ENCODE data around the gene TANGO6.
A peak's percentile ranks its signal among the peaks of the same experiment; 100 is the strongest.

TANGO6 gene

DNA sequence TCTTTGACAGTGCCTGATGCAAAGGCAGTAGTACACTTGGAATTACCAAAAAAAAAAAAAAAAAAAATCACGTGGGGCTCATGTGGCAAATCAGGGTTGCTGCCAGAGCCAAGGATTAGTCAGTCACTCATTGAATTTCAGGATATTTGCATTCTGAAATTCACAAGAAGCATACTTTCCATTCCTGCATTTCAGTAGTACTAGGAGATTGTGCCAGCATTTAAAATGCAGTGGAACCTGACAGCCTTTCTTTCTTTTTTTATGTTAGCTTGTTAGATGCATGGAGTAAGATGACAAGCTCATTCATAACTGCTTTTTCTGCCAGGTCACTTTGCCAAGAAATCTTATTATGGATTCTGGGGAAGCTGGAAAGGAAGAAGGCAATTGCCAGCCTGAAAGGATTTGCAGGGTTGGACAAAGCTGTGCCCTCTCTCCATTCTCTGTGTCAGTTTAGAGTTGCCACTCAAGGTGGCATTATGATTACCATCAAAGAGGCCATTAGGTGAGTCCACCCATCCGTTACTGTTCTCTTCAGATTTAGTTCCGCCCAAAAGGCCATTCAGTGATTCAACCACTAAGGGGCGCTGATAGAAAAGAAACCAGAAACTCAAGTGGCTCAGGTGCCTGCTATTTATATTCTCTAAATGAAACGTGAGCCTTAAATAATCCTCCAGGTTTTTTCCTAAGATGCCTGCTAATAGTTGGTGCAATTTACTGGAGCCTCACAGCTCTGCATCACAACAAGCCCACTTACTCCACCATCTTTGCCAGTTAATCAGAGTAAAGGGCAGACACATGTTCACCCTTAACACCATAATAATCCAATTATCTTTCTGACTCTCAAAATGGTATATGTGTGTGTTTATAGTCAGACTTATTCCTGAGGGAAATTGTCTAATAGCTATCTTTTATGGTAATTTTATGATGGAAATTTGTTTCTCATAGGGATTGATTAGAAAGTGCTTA lies 59.0 kb downstream of the TANGO6 start:
- TF ChIP-seq, protein P1, sequence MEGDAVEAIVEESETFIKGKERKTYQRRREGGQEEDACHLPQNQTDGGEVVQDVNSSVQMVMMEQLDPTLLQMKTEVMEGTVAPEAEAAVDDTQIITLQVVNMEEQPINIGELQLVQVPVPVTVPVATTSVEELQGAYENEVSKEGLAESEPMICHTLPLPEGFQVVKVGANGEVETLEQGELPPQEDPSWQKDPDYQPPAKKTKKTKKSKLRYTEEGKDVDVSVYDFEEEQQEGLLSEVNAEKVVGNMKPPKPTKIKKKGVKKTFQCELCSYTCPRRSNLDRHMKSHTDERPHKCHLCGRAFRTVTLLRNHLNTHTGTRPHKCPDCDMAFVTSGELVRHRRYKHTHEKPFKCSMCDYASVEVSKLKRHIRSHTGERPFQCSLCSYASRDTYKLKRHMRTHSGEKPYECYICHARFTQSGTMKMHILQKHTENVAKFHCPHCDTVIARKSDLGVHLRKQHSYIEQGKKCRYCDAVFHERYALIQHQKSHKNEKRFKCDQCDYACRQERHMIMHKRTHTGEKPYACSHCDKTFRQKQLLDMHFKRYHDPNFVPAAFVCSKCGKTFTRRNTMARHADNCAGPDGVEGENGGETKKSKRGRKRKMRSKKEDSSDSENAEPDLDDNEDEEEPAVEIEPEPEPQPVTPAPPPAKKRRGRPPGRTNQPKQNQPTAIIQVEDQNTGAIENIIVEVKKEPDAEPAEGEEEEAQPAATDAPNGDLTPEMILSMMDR (IDR thresholded peaks at IDR 0.05) = peak; percentile 80

DNA sequence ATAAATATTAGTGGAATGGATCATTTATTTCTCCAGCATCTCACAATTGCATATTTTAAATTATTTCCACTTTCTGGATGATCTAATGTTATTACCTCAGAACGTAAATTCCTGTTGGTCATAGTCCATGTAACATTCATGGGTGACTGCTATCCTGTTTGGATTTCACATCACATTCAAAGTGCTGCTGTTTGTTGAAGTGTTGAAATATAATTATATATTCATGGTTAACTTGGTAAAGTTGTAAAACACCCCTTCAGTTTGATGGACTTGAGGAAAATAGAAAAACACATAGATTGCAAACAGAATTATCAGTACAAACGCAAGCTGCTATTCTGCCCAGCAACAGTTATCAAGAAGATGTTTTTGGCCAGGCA lies 59.6 kb downstream of the TANGO6 start:
- TF ChIP-seq, protein P1 (IDR thresholded peaks at IDR 0.05) = no peak

DNA sequence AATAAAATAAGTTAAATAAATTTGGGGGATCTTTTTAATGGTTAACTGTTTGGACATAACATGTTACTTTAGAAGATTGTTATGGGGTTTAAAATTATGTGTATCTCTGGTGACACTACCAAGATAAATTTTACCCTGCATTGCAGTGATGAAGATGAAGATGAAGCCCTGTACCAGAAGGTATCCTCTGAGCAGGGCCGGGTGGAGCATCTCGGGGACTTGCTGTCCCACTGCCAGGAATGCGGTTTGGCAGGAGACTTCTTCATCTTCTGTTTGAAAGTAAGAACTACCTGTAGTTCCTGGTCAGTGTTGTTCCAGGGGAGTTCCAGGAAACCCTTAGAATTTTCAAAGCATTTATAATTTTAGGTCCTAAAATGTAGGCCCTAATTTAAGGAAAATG lies 64.0 kb downstream of the TANGO6 start:
- TF ChIP-seq, protein P1 (IDR thresholded peaks at IDR 0.05) = no peak

DNA sequence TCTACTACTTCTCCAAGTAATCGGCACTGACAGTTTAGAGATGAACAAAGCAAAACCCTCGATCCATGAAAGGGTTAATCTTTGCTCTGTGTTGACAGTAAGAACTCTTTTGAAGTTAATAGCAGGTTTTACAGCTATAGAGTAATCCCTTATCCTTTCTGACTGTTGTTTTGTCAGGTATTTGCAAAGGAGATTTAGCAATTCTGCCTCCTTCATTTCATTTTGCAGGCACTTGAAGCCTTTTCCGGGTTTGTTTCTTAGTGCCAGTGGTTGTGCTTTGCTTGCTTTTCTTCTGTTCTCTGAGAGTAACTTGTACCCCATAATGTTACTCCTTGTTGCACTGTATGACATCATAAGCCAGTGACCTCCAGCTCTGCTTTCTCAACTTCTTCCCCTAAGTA lies 64.5 kb downstream of the TANGO6 start:
- TF ChIP-seq, protein P1 (IDR thresholded peaks at IDR 0.05) = no peak

DNA sequence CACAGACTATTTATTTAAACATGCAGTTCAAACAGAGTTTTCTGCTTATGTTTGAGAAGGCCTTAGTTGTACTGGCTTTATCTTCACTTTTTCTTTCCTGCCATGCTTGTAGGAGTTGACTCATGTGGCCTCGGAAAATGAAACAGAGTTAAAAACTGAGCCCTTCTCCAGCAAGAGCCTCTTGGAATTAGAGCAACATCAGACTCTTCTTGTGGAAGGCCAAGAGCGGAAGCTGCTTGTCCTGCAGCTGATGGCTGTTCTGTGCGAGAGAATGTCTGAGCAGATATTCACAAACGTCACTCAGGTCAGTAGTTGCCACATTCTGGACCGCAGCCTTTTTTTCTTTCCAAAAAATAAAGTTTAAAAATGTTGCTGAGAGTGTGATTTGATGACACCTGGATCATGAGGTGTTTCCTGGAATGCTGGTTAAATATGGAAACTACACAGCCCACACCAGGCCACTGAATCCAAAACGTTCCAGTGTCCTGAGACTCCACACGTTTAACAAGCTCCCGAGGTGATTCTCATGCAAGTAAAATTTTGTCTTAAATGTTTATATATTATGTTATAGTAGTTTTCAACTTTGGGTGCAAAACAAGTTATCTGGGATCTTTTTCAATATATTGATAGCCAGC lies 65.9 kb downstream of the TANGO6 start:
- TF ChIP-seq, protein P1 (IDR thresholded peaks at IDR 0.05) = no peak

DNA sequence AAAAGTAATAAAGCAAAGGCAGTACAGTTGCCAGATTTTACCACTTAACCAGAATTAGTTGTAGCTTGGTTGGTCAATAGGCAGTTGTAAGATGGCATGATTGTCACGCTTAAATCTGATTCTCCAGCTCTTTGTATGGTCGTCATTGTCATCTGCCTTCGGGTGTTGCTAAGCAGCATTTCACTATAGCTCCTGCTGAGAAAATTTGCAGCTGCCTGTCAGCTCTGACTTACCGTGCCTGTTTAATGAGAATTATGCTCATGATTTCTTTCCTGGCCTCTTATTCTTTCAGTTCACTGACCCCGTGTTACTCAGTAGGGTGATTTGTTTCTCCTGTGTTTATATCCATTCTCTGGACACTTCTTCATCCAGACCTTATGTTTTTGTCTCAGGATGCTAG lies 66.7 kb downstream of the TANGO6 start:
- TF ChIP-seq, protein P1 (IDR thresholded peaks at IDR 0.05) = no peak

DNA sequence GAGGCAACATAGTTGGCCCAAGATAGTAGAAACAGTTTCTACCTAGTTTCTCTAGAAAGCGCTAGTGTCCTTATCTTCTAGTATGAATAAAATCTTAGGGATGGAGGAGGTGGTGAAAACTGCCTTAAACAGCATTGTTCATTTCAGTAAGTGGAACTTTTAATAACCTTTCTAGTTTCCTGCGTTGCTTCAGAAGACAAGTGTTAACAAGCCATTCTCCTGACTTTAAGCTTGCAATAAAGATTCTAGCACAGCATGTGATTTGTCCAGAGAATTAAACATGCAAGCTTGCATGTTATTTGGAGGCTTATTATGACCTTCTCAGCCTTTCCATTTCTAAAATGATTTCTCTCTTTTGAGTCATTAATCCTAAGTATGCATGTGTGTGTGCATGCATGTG lies 72.3 kb downstream of the TANGO6 start:
- TF ChIP-seq, protein P1 (IDR thresholded peaks at IDR 0.05) = no peak

Measured in LNCAP (cell line).